PC-3 (cell line): ENCODE measurements around the gene MAP1B. TPM values are rescaled to one million over a fixed set of nuclear protein-coding genes. Genes with fewer than 3 reads are reported as not detected.
"Not testable (repeated sequence)": the region's sequence is repeated elsewhere in the genome, so short reads cannot be mapped to it uniquely, and the experiment has no call there.

Experiments used
- ATAC-seq: fragments of 200-7000 bp; cut with Tn5 transposase; 2 replicates; pipeline ENCODE4 v1.9.1; 2020; ENCODE audit warnings: mild to moderate bottlenecking, moderate library complexity
- BruUV-seq: library from RNA; stranded (reverse); fragments of 400-500 nt; replicated peaks from 2 replicates; lab custom pipeline; 2021; lab: Mats Ljungman, UMichigan
- CTCF ChIA-PET: fragments of 300-600 bp; sonication (Branson Sonifier 250); formaldehyde crosslinking; loops from one replicate; lab custom pipeline; 2022; ENCODE audit warnings: antibody characterized with exemption; lab: Charles Lee
- POLR2A ChIA-PET: fragments of 300-600 bp; sonication (Branson Sonifier 250); formaldehyde crosslinking; loops from one replicate; lab custom pipeline; 2022; ENCODE audit warnings: antibody characterized with exemption; ENCODE audit not compliant: unreplicated experiment; lab: Charles Lee
- DNase-seq: peaks from one replicate; pipeline ENCODE4 v3.0.0-alpha.2; 2015
- H2AFZ ChIP-seq: fragments of 300-600 bp; sonication (generic); 2 replicates; pipeline ENCODE4 v1.6.0; 2016; ENCODE audit warnings: antibody characterized with exemption, low read length
- H3F3A ChIP-seq: fragments of 300-600 bp; sonication (generic); one replicate; pipeline ENCODE4 v1.6.0; 2017; ENCODE audit warnings: antibody characterized with exemption, low read length, control low read depth, mild to moderate bottlenecking; ENCODE audit not compliant: unreplicated experiment
- H3K27ac ChIP-seq: fragments of 300-600 bp; sonication (generic); 2 replicates; pipeline ENCODE4 v1.5.1; 2016; ENCODE audit warnings: mild to moderate bottlenecking, low read length
- H3K27me3 ChIP-seq: fragments of 300-600 bp; sonication (generic); 2 replicates; pipeline ENCODE4 v1.6.1; 2016; ENCODE audit warnings: low read length, mixed read lengths
- H3K36me3 ChIP-seq: fragments of 300-600 bp; sonication (generic); 2 replicates; pipeline ENCODE4 v1.6.1; 2016; ENCODE audit warnings: low read depth, mixed run types, low read length, mixed read lengths
- H3K4me1 ChIP-seq: fragments of 300-600 bp; sonication (generic); 2 replicates; pipeline ENCODE4 v1.5.1; 2016; ENCODE audit warnings: low read length; ENCODE audit not compliant: insufficient read depth
- H3K4me2 ChIP-seq: fragments of 300-600 bp; sonication (generic); 2 replicates; pipeline ENCODE4 v1.6.0; 2016; ENCODE audit warnings: low read length
- H3K4me3 ChIP-seq: fragments of 300-600 bp; sonication (generic); 2 replicates; pipeline ENCODE4 v1.5.1; 2016; ENCODE audit warnings: mild to moderate bottlenecking, low read length, mixed read lengths
- H3K79me2 ChIP-seq: fragments of 300-600 bp; sonication (generic); 2 replicates; pipeline ENCODE4 v1.6.1; 2017; ENCODE audit warnings: low read length, mixed read lengths
- H3K9ac ChIP-seq: fragments of 300-600 bp; sonication (generic); 2 replicates; pipeline ENCODE4 v1.6.0; 2016; ENCODE audit warnings: mild to moderate bottlenecking, low read length
- H3K9me2 ChIP-seq: fragments of 300-600 bp; sonication (generic); replicated peaks from 2 replicates; pipeline ENCODE4 v1.6.1; 2016; ENCODE audit warnings: mixed run types, low read length, mixed read lengths
- H3K9me3 ChIP-seq: fragments of 300-600 bp; sonication (generic); 2 replicates; pipeline ENCODE4 v1.6.1; 2016; ENCODE audit warnings: low read length, mixed read lengths
- H4K20me1 ChIP-seq: fragments of 300-600 bp; sonication (generic); 2 replicates; pipeline ENCODE4 v1.6.1; 2016; ENCODE audit warnings: low read length, mixed read lengths
- EZH2 ChIP-seq: fragments of 300-600 bp; sonication (generic); IDR thresholded peaks from one replicate; pipeline ENCODE4 v1.6.1; 2017; ENCODE audit warnings: antibody characterized with exemption, mild to moderate bottlenecking, low read length; ENCODE audit not compliant: unreplicated experiment
- EZH2phosphoT487 ChIP-seq: fragments of 300-600 bp; sonication (generic); IDR thresholded peaks from 2 replicates; pipeline ENCODE4 v1.6.1; 2018; ENCODE audit warnings: mild to moderate bottlenecking, antibody characterized with exemption, low read length, borderline replicate concordance
- intact Hi-C: fragments of 100-400 bp; cut with micrococcal nuclease; formaldehyde crosslinking; loops from 2 replicates; pipeline ENCODE4 v1.9.0; 2023
- total RNA-seq: library from RNA; depleted of rRNA; stranded (reverse); fragments of >200 nt; gene quantifications from 2 replicates; pipeline ENCODE4 v1.2.3, GENCODE V29; 2014
- TF ChIP-seq, protein P1 (sequence below): fragments of 300-600 bp; sonication (generic); conservative IDR thresholded peaks from 2 replicates; pipeline ENCODE4 v1.5.1; 2017; ENCODE audit warnings: antibody characterized with exemption, low read depth, mild to moderate bottlenecking, low read length

The MAP1B gene
- total RNA-seq, 1 experiment from 2014 or later = 12.8 TPM

DNA sequence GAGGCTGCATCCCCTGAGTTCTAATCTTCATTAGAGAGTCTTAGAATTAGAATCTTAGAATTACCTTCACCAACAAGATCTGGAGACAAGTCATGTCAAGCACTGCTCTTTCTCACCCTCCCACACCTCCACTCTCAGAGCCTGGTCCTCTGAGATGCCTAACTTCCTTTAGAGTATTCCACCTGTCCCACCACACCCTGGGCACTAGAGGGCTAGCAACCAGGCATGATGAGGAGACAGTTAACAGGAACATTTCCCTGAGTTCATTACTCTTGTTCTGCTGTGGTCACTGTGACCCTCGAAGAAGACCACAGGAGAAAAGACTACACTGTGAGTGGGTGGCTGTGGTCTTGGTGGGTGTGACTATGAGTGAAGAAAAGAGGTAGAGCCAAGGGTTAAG is 25.2 kb upstream of the MAP1B start:
- Histone ChIP-seq H3F3A (no peaks in the 10 kb centered on the region), H3K9ac (no peak overlapping the region), H4K20me1 (no peaks in the 10 kb centered on the region), H3K4me2 (no peak overlapping the region), H3K4me1 (no peaks in the 10 kb centered on the region), H3K27ac (no peak overlapping the region), H3K79me2 (no peaks in the 10 kb centered on the region), H3K36me3 (no peaks in the 10 kb centered on the region), H3K4me3 (no peak overlapping the region), H2AFZ (no peak overlapping the region), H3K27me3 (no peaks in the 10 kb centered on the region), H3K9me2 (no peaks in the 10 kb centered on the region), H3K9me3 (no peaks in the 10 kb centered on the region)
- DNase-seq (no peak), ATAC-seq (peak; percentile 50; the same call in 1 of the 2 replicates)
- TF ChIP-seq, protein P1, sequence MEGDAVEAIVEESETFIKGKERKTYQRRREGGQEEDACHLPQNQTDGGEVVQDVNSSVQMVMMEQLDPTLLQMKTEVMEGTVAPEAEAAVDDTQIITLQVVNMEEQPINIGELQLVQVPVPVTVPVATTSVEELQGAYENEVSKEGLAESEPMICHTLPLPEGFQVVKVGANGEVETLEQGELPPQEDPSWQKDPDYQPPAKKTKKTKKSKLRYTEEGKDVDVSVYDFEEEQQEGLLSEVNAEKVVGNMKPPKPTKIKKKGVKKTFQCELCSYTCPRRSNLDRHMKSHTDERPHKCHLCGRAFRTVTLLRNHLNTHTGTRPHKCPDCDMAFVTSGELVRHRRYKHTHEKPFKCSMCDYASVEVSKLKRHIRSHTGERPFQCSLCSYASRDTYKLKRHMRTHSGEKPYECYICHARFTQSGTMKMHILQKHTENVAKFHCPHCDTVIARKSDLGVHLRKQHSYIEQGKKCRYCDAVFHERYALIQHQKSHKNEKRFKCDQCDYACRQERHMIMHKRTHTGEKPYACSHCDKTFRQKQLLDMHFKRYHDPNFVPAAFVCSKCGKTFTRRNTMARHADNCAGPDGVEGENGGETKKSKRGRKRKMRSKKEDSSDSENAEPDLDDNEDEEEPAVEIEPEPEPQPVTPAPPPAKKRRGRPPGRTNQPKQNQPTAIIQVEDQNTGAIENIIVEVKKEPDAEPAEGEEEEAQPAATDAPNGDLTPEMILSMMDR = peak; percentile 45; the same call in 1 of the 2 replicates
- TF ChIP-seq EZH2 (no peak), EZH2phosphoT487 (no peak)
- POLR2A ChIA-PET = no interaction called here
- intact Hi-C loops = no loop called here
- CTCF ChIA-PET = no interaction called here
- no TSS peak for BruUV-seq

DNA sequence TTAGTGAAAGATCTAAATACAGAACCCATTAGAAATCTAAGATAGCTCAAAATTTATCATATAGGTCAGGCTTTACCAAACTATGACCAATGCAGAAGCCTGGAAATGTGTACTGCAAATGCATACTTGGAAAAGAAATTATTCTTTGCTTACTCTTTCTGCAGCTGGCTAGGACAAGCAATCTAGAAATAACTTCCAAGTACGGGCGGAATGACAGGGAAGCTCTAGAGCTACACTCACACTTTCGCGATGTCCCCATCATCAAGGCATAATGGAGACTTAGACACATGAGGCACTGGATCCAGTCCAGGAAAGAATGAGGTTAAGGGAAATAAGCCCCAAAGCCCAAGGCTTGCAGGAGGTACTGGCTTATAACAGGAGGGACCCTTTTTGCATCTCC is 22.4 kb upstream of the MAP1B start:
- Histone ChIP-seq H3K4me3 (no peak overlapping the region), H3K9me2 (no peaks in the 10 kb centered on the region), H3K36me3 (no peaks in the 10 kb centered on the region), H2AFZ (no peak overlapping the region), H3K9me3 (no peaks in the 10 kb centered on the region), H3K27ac (no peak overlapping the region), H3K4me2 (no peak overlapping the region), H3F3A (no peaks in the 10 kb centered on the region), H3K9ac (no peak overlapping the region), H4K20me1 (no peaks in the 10 kb centered on the region), H3K79me2 (no peaks in the 10 kb centered on the region), H3K27me3 (no peaks in the 10 kb centered on the region), H3K4me1 (no peaks in the 10 kb centered on the region)
- BruUV-seq = no TSS peak
- ChIA-PET CTCF (no interaction called here), POLR2A (no interaction called here)
- DNase-seq (no peak), ATAC-seq (no peak)
- intact Hi-C loops = no loop called here
- no peak for TF ChIP-seq EZH2phosphoT487
- TF ChIP-seq, protein P1 = no peak

DNA sequence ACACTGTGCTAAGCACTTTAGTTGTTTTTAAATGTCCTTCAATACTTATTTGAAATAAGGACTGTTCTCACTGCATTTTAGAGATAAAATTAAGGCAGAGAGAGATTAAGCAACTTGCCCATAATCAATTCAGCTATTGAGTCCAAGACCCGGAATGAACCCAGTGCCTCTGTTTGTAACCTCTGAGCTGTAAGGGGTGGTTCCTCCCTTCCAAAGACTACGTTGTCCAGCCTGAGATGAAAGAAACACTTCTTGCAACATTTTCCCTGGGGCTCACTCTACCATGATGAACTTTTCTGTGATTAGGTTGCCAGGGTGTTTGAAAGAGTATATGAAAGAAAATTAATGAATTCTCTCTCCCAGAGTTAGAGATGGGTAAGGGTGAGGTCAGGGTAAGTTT is 22.0 kb upstream of the MAP1B start:
- H4K20me1 ChIP-seq = no peaks in the 10 kb centered on the region
- BruUV-seq = no TSS peak

DNA sequence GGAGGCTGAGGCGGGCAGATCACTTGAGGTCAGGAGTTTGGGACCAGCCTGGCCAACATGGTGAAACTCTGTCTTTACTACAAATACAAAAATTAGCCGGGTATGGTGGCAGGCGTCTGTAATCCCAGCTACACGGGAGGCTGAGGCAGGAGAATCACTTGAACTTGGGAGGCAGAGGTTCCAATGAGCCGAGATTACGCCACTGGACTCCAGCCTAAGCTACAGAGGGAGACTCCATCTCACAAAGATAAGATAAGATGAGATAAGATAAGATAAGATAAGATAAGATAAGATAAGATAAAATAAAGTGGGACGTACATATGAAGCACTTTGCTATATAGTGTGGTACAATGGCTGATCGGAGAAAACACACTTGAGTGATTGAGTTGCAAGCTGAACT is 17.6 kb upstream of the MAP1B start:
- H3K9me2 ChIP-seq, POLR2A ChIA-PET, H3K4me3 ChIP-seq, BruUV-seq, ATAC-seq, H3K27ac ChIP-seq, H3K9ac ChIP-seq, H3K36me3 ChIP-seq, H3K9me3 ChIP-seq, H4K20me1 ChIP-seq, intact Hi-C loops, H3K4me2 ChIP-seq, DNase-seq, H3K4me1 ChIP-seq, H2AFZ ChIP-seq, H3F3A ChIP-seq, CTCF ChIA-PET, H3K27me3 ChIP-seq, H3K79me2 ChIP-seq: not testable (repeated sequence)

More for the DNA sequence above, 22.0 kb upstream of the MAP1B start:
- Histone ChIP-seq H3K4me2 (no peak overlapping the region), H3K9me2 (no peaks in the 10 kb centered on the region), H3K9ac (no peak overlapping the region), H3K27me3 (no peaks in the 10 kb centered on the region), H3K79me2 (no peaks in the 10 kb centered on the region), H2AFZ (no peak overlapping the region), H3K4me1 (no peaks in the 10 kb centered on the region), H3F3A (no peaks in the 10 kb centered on the region), H3K36me3 (no peaks in the 10 kb centered on the region), H3K9me3 (no peaks in the 10 kb centered on the region), H3K27ac (no peak overlapping the region), H3K4me3 (no peak overlapping the region)
- ATAC-seq (no peak), DNase-seq (no peak)
- ChIA-PET CTCF (no interaction called here), POLR2A (no interaction called here)
- intact Hi-C loops = no loop called here
- no peak for TF ChIP-seq EZH2phosphoT487
- TF ChIP-seq EZH2 = no peak
- TF ChIP-seq, protein P1 = no peak
